CD8-positive, alpha-beta memory T cell (primary cell): Measurements from ENCODE around the gene GLT6D1. TPM values are rescaled to one million over a fixed set of nuclear protein-coding genes. Genes with fewer than 3 reads are reported as not detected.

ENCODE experiments used
- CTCF ChIA-PET: fragments of 350-600 bp; sonication (Branson Sonifier 250); formaldehyde crosslinking; loops from one replicate; lab custom pipeline; 2021; ENCODE audit warnings: antibody characterized with exemption; lab: Charles Lee
- POLR2A ChIA-PET: fragments of 350-600 bp; sonication (Branson Sonifier 250); formaldehyde crosslinking; loops from one replicate; lab custom pipeline; 2021; ENCODE audit warnings: antibody characterized with exemption; lab: Charles Lee
- DNase-seq, 5 donors: peaks; one replicate each; pipeline versions ENCODE4 v3.0.0 to v3.0.0-alpha.2; 2020 to 2022; ENCODE audit warnings: mixed read lengths in 1 of 5
- H3K27ac ChIP-seq: one replicate; pipeline ENCODE4 v1.7.0; 2013; ENCODE audit warnings: low read depth, mild to moderate bottlenecking, low read length, moderate library complexity
- H3K27me3 ChIP-seq: 2 replicates; pipeline ENCODE4 v1.7.0; 2013; ENCODE audit warnings: low read length, mild to moderate bottlenecking; ENCODE audit not compliant: insufficient read depth, poor library complexity, severe bottlenecking
- H3K36me3 ChIP-seq: 2 replicates; pipeline ENCODE4 v1.7.0; 2013; ENCODE audit warnings: mild to moderate bottlenecking, low read length, moderate library complexity; ENCODE audit not compliant: insufficient read depth
- H3K4me1 ChIP-seq: 2 replicates; pipeline ENCODE4 v1.7.0; 2013; ENCODE audit warnings: mild to moderate bottlenecking, low read length, moderate library complexity; ENCODE audit not compliant: insufficient read depth
- H3K4me3 ChIP-seq: 2 replicates; pipeline ENCODE4 v1.7.0; 2013; ENCODE audit warnings: mild to moderate bottlenecking, low read length
- H3K9me3 ChIP-seq: 2 replicates; pipeline ENCODE4 v1.7.0; 2013; ENCODE audit warnings: mild to moderate bottlenecking, low read length
- H3K27ac Mint-ChIP-seq, 8 donors: one replicate each; pipeline ENCODE4 v1.8.0; 2020 to 2021; ENCODE audit warnings: mixed read lengths in 8 of 8, mild to moderate bottlenecking in 6 of 8, inconsistent platforms in 3 of 8, moderate library complexity in 3 of 8
- H3K27me3 Mint-ChIP-seq, 2 donors: one replicate each; pipeline ENCODE4 v1.8.0; 2020 to 2021; ENCODE audit warnings: mixed read lengths in 2 of 2, mild to moderate bottlenecking in 1 of 2, moderate library complexity in 1 of 2
- H3K36me3 Mint-ChIP-seq, 3 donors: one replicate each; pipeline ENCODE4 v1.8.0; 2020 to 2021; ENCODE audit warnings: mixed read lengths in 3 of 3, inconsistent platforms in 1 of 3, mild to moderate bottlenecking in 1 of 3
- H3K4me1 Mint-ChIP-seq, 3 donors: one replicate each; pipeline ENCODE4 v1.8.0; 2020 to 2021; ENCODE audit warnings: mixed read lengths in 3 of 3, inconsistent platforms in 1 of 3, mild to moderate bottlenecking in 1 of 3
- H3K4me3 Mint-ChIP-seq, 7 donors: one replicate each; pipeline ENCODE4 v1.8.0; 2020 to 2021; ENCODE audit warnings: mixed read lengths in 7 of 7, mild to moderate bottlenecking in 6 of 7, moderate library complexity in 4 of 7, inconsistent platforms in 2 of 7
- H3K9me3 Mint-ChIP-seq, 5 donors: one replicate each; pipeline ENCODE4 v1.8.0; 2020 to 2022; ENCODE audit warnings: mixed read lengths in 5 of 5, mild to moderate bottlenecking in 3 of 5, moderate library complexity in 2 of 5, inconsistent platforms in 1 of 5
- polyA plus RNA-seq: library from polyadenylated mRNA; unstranded; fragments of 300-500 nt; fragmentation: Illumina TruSeq; gene quantifications from one replicate; pipeline ENCODE4 v1.2.3, GENCODE V29; 2021
- total RNA-seq, 2 experiments: library from RNA; stranded (reverse); gene quantifications; one replicate each; pipeline ENCODE4 v1.2.3, GENCODE V29; 2021

GLT6D1 gene
- total and polyA plus RNA-seq, 3 experiments from 2014 or later = not detected

DNA sequence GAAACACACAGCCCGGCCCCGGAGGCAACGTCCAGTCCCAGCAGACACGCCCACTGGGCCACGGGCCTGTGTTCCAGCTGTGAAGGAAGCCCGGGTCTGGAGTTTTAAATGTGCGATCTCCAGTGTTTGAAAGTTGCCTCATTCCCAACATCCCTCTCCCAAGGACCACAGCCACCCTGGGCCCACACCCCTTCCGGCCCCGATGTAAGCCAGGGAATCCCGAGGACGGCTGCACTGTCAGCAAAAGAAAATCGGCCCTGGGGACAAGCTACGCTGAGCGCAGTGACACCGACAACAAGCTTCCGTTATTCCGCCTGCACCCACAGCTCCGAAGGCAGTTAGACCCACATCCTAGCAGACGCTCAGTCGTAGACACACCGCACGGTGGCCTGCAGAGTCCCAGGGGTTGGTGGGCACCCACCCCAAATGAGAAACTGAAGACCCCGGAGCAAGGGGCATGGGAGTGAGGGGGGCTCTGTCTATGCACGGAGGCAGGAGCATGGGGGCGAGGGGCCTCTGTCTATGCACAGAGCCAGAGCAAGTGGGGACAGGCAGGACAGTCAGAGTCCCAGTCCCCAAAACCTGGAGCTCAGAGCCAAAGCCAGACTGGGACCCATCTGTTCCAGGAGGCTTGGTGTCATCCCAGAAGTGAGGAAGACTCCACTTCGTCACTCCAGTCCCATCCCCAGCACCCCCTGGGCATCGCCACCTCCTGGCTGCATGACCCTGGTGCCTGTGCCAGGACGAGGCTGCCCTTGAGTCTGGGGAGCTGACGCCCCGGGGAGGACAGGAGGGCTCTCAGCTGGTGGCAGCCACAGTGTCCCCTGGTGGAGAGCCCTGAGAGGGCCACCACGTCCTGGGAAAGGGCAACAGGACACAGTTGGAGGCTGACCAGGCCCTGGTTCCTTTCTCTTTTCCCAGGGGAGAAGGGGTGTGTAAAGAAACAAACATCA, 23.4 kb downstream of the GLT6D1 start:
- peaks cover 5 to 23% of the 10 kb centered on the region in 2 donors for H3K27me3 Mint-ChIP-seq
- H3K4me1 ChIP-seq = no peaks in the 10 kb centered on the region
- ChIA-PET POLR2A (no interaction called here), CTCF (no interaction called here)
- H3K27me3 ChIP-seq = no peaks in the 10 kb centered on the region
- H3K27ac Mint-ChIP-seq = no peak overlapping the region
- no peak overlapping the region for H3K4me3 Mint-ChIP-seq
- no peaks in the 10 kb centered on the region for H3K4me1 Mint-ChIP-seq
- H3K36me3 Mint-ChIP-seq = no peaks in the 10 kb centered on the region
- no peaks in the 10 kb centered on the region for H3K36me3 ChIP-seq
- no peaks in the 10 kb centered on the region for H3K9me3 ChIP-seq
- H3K9me3 Mint-ChIP-seq = no peaks in the 10 kb centered on the region
- no peak overlapping the region for H3K27ac ChIP-seq
- H3K4me3 ChIP-seq = no peak overlapping the region
- DNase-seq = no peak

DNA sequence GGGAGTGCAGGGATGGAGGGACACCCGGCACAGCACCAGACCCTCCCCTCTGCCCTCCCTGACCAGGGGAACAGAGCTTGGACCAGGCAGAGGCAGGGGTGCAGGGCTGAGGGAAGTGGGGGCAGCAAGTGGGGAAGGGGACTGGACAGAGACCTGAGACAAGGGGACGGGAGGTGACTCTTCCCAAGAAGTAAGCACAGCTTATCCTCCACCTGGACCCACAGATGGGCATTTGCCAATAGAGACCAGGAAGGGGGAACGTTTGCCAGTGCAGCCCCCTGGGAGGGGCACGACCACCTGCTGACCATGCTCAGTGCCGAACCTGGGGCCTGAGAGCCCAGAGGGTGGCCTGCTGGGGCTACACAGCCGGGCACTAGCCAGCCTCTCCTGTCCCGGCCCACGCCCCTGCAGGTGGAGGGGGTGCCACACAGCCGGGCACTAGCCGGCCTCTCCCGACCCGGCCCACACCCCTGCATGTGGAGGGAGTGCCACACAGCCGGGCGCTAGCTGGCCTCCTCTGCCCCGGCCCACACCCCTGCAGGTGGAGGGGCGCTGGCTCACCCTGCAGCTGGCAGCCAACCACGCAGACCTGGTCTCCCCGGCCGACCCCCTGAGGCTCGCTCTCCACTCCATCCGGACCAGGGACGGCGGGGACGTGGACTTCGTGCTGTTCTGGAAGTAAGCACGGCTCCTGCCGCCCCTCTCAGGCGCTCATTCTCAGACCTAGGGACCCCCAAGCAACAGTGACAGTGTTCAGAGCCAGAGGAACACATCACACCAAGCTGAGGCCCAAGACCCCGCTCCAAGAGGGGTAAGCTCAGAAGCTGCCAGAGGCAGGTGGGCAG, 24.3 kb downstream of the GLT6D1 start:
- Histone ChIP-seq H3K4me3 (no peak overlapping the region), H3K36me3 (no peaks in the 10 kb centered on the region), H3K9me3 (no peaks in the 10 kb centered on the region), H3K4me1 (no peaks in the 10 kb centered on the region), H3K27me3 (no peaks in the 10 kb centered on the region), H3K27ac (no peak overlapping the region)
- Mint-ChIP-seq H3K27me3 (peaks cover 5 to 23% of the 10 kb centered on the region in 2 donors), H3K9me3 (peaks cover 0 to 2% (median 0%) of the 10 kb centered on the region in 5 donors), H3K36me3 (no peaks in the 10 kb centered on the region), H3K27ac (no peak overlapping the region), H3K4me1 (no peaks in the 10 kb centered on the region), H3K4me3 (no peak overlapping the region)
- ChIA-PET CTCF (no interaction called here), POLR2A (no interaction called here)
- no peak for DNase-seq

DNA sequence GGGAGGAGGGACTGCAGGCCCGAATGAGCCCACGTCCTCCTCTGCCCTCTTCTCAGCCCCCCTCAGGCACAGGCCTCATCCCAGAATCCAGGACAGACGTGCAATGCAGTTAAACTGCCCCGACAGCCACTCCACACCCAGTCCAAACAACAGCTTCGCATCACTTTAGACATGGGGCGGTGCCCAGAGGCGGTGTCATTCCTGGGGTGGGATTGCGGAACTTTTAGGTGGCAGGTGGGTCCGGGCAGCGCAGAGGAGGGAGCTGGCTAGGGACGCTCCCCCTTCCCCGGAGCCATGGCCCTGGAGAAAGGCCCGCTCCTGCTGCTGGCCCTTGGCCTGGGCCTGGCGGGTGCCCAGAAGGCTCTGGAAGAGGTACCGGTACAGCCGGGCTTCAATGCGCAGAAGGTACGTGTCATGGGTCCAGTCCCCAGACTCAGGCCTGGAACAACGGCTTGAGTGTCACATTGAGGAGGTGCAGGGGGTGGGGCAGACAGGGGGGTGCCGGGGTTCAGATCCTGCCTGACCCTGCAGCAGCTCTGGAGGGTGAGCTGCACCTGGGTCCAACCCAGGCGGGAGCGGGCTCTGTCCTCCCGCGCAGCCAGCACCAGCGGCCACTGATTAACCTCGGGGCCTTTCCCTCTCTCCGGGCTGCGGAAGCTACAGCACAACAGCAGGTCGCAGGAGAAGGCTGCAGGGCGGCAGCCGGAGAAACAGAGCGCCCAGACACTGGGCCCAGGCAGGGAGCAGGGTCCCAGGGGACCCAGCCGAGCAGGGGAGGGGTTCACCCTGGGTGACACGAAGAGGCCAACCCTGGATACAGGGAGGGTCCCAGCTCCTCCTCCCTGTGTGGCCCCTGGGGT, 25.2 kb downstream of the GLT6D1 start:
- no peak for DNase-seq
- no peak overlapping the region for H3K27ac Mint-ChIP-seq
- ChIA-PET POLR2A (no interaction called here), CTCF (no interaction called here)
- H3K4me3 ChIP-seq = no peak overlapping the region
- no peaks in the 10 kb centered on the region for H3K36me3 Mint-ChIP-seq
- no peak overlapping the region for H3K4me3 Mint-ChIP-seq
- H3K9me3 Mint-ChIP-seq = peaks cover 0 to 2% (median 0%) of the 10 kb centered on the region in 5 donors
- no peaks in the 10 kb centered on the region for H3K36me3 ChIP-seq
- H3K27me3 Mint-ChIP-seq = peaks cover 7 to 23% of the 10 kb centered on the region in 2 donors
- H3K27ac ChIP-seq = no peak overlapping the region
- no peaks in the 10 kb centered on the region for H3K4me1 ChIP-seq
- no peaks in the 10 kb centered on the region for H3K4me1 Mint-ChIP-seq
- H3K9me3 ChIP-seq = no peaks in the 10 kb centered on the region
- H3K27me3 ChIP-seq = no peaks in the 10 kb centered on the region

DNA sequence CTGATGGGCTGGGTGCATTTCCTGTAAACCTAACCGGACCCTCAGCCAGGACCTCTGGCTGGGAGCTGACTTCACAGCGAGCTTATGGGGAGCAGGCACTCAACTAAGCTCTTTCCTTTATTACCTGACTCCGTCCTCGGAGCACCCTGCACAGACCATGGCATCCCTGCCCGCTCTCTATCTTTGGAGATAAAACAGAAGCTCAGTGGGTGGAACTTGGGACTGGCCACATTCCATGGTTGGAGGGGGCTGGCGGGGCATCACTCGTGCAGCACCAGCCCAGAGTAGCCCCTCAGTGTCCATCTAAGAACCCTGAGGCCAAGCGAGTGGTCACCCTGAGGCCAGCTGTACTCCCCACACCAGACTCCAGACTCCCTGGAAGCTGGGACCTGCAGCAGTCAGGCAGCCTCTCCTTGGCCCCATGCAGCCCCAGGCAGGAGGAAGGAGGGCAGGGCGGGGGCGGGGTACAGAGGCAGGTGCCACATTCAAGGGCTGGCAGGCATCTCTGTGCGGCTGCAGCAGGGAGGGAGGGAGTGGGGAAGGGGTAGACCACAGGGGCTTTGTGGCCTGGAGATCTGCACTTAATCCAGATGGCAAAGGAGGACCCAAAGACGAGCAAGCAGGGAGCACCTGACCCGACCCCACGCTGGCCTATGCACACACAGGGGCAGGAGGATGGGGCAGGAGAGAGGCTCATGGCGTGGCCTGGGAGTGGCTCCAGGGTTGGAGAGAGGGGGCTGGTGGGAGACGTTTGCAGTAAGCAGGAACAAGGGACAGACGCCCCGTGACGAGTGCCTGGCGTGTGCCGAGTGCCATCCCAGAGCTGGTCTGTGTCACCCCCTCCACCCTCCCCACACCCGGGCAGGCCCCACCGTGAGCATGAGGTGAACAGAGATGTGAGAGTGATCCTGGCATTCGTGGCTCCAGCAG, 26.1 kb downstream of the GLT6D1 start:
- no peaks in the 10 kb centered on the region for H3K4me1 ChIP-seq
- ChIA-PET CTCF (interaction anchor here (1.2 kb wide), 1 partner anchor 15 kb away, joined by 3 read pairs; no protein-coding TSS in a partner anchor), POLR2A (no interaction called here)
- no peaks in the 10 kb centered on the region for H3K36me3 ChIP-seq
- DNase-seq = no peak
- H3K9me3 Mint-ChIP-seq = peaks cover 0 to 2% (median 0%) of the 10 kb centered on the region in 5 donors
- no peaks in the 10 kb centered on the region for H3K27me3 ChIP-seq
- no peak overlapping the region for H3K27ac ChIP-seq
- peaks cover 7 to 20% of the 10 kb centered on the region in 2 donors for H3K27me3 Mint-ChIP-seq
- H3K4me3 Mint-ChIP-seq = no peak overlapping the region
- H3K36me3 Mint-ChIP-seq = no peaks in the 10 kb centered on the region
- H3K4me3 ChIP-seq = no peak overlapping the region
- H3K27ac Mint-ChIP-seq = no peak overlapping the region
- H3K9me3 ChIP-seq = no peaks in the 10 kb centered on the region
- no peaks in the 10 kb centered on the region for H3K4me1 Mint-ChIP-seq

DNA sequence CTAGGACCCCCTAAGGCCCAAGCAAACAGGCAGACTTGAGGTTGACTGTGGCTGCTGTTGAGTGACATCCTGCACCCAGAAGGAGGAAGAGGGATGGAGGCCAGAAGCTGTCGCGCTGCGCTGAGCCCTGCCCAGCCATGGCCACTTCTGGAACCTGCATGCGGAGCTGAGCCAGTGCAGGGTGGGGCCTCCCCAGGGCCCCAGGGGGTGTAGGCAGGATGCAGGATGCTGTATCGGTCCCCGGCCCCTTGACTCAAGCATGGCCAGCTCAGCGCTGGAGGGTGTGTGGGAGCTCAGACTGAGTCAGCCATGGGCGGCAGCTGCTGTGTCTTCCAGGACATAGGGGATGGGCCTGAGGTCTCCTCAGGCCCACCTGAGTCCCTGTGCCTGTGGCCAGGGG, 26.9 kb downstream of the GLT6D1 start:
- no peaks in the 10 kb centered on the region for H3K4me1 Mint-ChIP-seq
- ChIA-PET POLR2A (no interaction called here), CTCF (interaction anchor here (1.2 kb wide), 1 partner anchor 15 kb away, joined by 3 read pairs; no protein-coding TSS in a partner anchor)

DNA sequence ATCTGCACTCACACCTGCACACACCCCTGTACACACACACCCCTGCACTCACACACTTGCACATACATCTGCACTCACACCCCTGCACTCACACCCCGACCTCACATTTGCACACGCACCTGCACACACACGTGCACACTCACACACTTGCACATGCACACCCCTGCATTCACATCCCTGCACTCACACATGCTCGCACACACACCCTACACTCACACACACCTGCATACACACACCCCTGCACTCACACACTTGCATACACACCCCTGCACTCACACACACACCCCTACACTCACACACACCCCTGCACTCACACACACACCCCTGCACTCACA, 27.5 kb downstream of the GLT6D1 start:
- CTCF ChIA-PET = no interaction called here
- Histone ChIP-seq H3K36me3 (no peaks in the 10 kb centered on the region), H3K4me3 (no peak overlapping the region), H3K9me3 (no peaks in the 10 kb centered on the region), H3K4me1 (no peaks in the 10 kb centered on the region), H3K27me3 (no peaks in the 10 kb centered on the region), H3K27ac (no peak overlapping the region)
- POLR2A ChIA-PET = no interaction called here
- Mint-ChIP-seq H3K4me3 (no peak overlapping the region), H3K36me3 (no peaks in the 10 kb centered on the region), H3K9me3 (peaks cover 0 to 2% (median 0%) of the 10 kb centered on the region in 5 donors), H3K4me1 (no peaks in the 10 kb centered on the region), H3K27ac (no peak overlapping the region), H3K27me3 (peaks cover 7 to 18% of the 10 kb centered on the region in 2 donors)
- DNase-seq = no peak

More for the DNA sequence above, 26.9 kb downstream of the GLT6D1 start:
- no peak for DNase-seq
- no peaks in the 10 kb centered on the region for H3K27me3 ChIP-seq
- H3K27ac ChIP-seq = no peak overlapping the region
- Mint-ChIP-seq H3K4me3 (no peak overlapping the region), H3K36me3 (no peaks in the 10 kb centered on the region), H3K9me3 (peaks cover 0 to 2% (median 0%) of the 10 kb centered on the region in 5 donors), H3K27me3 (peaks cover 7 to 18% of the 10 kb centered on the region in 2 donors), H3K27ac (no peak overlapping the region)
- no peaks in the 10 kb centered on the region for H3K9me3 ChIP-seq
- H3K36me3 ChIP-seq = no peaks in the 10 kb centered on the region
- H3K4me3 ChIP-seq = no peak overlapping the region
- H3K4me1 ChIP-seq = no peaks in the 10 kb centered on the region
